ENCODE results near the gene IFNGR2. TPM values are rescaled to one million over a fixed set of nuclear protein-coding genes. Genes with fewer than 3 reads are reported as not detected.
A peak's percentile ranks its signal among the peaks of the same experiment; 100 is the strongest.

Gene IFNGR2
- total RNA-seq, 2 donors from 2014 or later = 53.7 to 128 TPM

DNA sequence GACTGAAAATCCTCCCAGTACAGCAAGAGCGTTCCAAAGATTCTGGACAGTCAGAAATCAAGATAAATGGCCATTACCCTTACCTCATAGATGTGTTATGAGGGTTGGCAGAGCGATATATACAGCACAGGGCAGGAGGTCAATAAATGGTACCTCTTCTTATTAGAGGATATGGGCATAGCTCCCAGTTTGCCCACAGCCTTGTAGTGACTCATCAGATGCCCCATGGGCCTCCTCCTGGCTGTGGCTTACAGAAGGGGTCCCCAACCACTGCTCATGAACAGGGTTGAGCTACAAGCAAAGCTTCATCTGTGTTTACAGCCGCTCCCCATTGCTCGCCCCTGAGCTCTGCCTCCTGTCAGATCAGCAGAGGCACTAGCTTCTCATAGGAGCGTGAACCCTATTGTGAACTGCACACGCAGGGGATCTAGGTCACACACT is 7.3 kb upstream of the IFNGR2 start:
- no peaks in the 10 kb centered on the region for H3K9me3 ChIP-seq
- H3K4me1 ChIP-seq = no peaks in the 10 kb centered on the region
- DNase-seq = no peak
- H3K27me3 ChIP-seq = no peaks in the 10 kb centered on the region
- intact Hi-C loops (cut with DNase I) = no loop called here
- no peaks in the 10 kb centered on the region for H3K36me3 ChIP-seq
- TF ChIP-seq, protein P1, sequence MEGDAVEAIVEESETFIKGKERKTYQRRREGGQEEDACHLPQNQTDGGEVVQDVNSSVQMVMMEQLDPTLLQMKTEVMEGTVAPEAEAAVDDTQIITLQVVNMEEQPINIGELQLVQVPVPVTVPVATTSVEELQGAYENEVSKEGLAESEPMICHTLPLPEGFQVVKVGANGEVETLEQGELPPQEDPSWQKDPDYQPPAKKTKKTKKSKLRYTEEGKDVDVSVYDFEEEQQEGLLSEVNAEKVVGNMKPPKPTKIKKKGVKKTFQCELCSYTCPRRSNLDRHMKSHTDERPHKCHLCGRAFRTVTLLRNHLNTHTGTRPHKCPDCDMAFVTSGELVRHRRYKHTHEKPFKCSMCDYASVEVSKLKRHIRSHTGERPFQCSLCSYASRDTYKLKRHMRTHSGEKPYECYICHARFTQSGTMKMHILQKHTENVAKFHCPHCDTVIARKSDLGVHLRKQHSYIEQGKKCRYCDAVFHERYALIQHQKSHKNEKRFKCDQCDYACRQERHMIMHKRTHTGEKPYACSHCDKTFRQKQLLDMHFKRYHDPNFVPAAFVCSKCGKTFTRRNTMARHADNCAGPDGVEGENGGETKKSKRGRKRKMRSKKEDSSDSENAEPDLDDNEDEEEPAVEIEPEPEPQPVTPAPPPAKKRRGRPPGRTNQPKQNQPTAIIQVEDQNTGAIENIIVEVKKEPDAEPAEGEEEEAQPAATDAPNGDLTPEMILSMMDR (IDR thresholded peaks at IDR 0.05) = no peak
- H3K4me3 ChIP-seq = no peak overlapping the region
- no peak overlapping the region for H3K9ac ChIP-seq (ENCODE audit: low read depth in 2 of 2, low read length in 2 of 2)
- no peak overlapping the region for H3K27ac ChIP-seq

DNA sequence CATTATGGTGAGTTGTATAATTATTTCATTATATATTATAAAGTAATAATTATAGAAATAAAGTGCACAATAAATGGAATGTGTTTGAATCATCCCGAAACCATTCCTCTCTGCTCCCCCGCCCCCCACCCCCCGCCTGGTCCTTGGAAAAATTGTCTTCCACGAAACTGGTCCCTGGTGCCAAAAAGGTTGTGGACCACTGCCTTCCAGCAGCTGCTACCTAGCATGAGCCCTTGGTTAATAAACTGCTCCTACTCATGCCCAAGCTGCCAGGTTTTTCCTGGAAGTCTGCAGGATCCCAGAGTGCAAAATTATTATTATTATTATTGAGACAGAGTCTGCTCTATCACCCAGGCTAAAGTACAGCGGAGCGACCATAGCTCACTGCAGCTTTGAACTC is 6.8 kb upstream of the IFNGR2 start:
- Histone ChIP-seq H3K4me3 (no peak overlapping the region), H3K36me3 (no peaks in the 10 kb centered on the region), H3K27ac (no peak overlapping the region), H3K9ac (ENCODE audit: low read depth in 2 of 2, low read length in 2 of 2) (no peak overlapping the region), H3K27me3 (no peaks in the 10 kb centered on the region), H3K4me1 (no peaks in the 10 kb centered on the region), H3K9me3 (no peaks in the 10 kb centered on the region)
- TF ChIP-seq, protein P1 (IDR thresholded peaks at IDR 0.05) = no peak
- intact Hi-C loops (cut with DNase I) = no loop called here
- no peak for DNase-seq

DNA sequence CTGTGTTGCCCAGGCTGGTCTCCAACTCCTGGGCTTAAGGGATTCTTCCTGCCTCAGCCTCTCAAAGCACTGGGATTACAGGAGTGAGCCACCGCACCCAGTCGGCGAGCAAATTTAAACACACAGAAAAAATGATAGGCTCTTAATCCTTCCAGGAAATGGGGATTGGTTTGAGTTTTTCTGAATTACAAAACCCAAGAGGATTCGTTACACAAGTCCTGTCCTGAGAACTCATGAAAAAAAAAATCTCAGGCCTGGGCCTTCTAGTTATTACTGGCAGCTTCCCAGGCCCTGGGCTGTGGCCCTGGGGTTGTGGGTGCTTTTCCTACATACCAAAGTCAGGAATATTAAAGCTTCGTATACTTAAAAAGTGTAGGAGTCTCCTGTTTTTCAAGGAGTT is 6.3 kb upstream of the IFNGR2 start:
- H3K4me3 ChIP-seq = no peak overlapping the region
- no peaks in the 10 kb centered on the region for H3K27me3 ChIP-seq
- H3K9ac ChIP-seq (ENCODE audit: low read depth in 2 of 2, low read length in 2 of 2) = no peak overlapping the region
- H3K4me1 ChIP-seq = no peaks in the 10 kb centered on the region
- H3K27ac ChIP-seq = no peak overlapping the region
- TF ChIP-seq, protein P1 (IDR thresholded peaks at IDR 0.05) = no peak
- intact Hi-C loops (cut with DNase I) = no loop called here
- DNase-seq = no peak
- H3K36me3 ChIP-seq = no peaks in the 10 kb centered on the region
- no peaks in the 10 kb centered on the region for H3K9me3 ChIP-seq

DNA sequence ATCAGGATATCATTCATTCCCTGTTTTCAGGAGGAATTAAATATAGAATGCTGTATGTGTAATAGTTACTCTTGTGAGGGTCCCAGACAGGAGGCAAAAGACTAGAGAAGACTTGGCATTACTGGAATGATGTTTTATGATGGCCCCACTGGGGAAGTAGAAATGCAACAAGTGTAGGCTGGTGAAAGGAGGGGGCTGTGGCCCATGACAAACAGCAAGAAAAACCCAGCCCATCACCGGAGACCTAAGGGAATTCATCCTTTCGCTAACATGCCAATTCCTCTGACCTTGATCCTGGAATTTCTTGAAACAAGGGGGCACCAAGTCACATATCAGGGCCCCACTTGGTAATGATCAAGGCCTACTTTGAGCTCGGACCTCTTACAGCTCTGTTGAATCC is 5.5 kb upstream of the IFNGR2 start:
- intact Hi-C loops (cut with DNase I) = no loop called here
- no peaks in the 10 kb centered on the region for H3K4me1 ChIP-seq

DNA sequence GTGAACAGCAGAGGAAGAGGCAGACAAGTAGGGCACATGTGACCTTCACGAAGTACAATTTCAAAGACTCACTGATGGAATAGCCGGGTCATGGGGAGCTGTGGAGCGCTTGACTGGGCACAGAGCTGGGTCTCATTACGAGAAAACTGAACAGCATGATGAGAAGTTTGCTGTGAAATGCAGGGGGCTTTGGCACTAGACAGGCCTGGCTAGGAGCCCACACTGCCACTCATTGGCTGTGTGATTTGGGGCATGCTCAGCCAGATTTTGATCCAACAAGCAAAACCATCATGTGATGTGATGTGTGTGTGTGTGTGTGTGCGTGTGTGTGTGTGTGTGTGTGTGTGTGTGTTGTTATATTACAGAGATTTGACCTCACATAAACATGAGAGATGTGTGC is 4.9 kb upstream of the IFNGR2 start:
- no peak overlapping the region for H3K9ac ChIP-seq (ENCODE audit: low read depth in 2 of 2, low read length in 2 of 2)
- no peaks in the 10 kb centered on the region for H3K4me1 ChIP-seq
- no peaks in the 10 kb centered on the region for H3K9me3 ChIP-seq
- H3K4me3 ChIP-seq = no peak overlapping the region
- H3K27me3 ChIP-seq = no peaks in the 10 kb centered on the region
- intact Hi-C loops (cut with DNase I) = no loop called here
- TF ChIP-seq, protein P1 (IDR thresholded peaks at IDR 0.05) = no peak
- H3K27ac ChIP-seq = no peak overlapping the region
- DNase-seq = no peak
- no peaks in the 10 kb centered on the region for H3K36me3 ChIP-seq

More for the DNA sequence above, 5.5 kb upstream of the IFNGR2 start:
- no peak overlapping the region for H3K9ac ChIP-seq (ENCODE audit: low read depth in 2 of 2, low read length in 2 of 2)
- H3K27me3 ChIP-seq = no peaks in the 10 kb centered on the region
- H3K36me3 ChIP-seq = no peaks in the 10 kb centered on the region
- no peak overlapping the region for H3K27ac ChIP-seq
- no peak for DNase-seq
- TF ChIP-seq, protein P1 (IDR thresholded peaks at IDR 0.05) = no peak
- no peak overlapping the region for H3K4me3 ChIP-seq
- H3K9me3 ChIP-seq = no peaks in the 10 kb centered on the region

DNA sequence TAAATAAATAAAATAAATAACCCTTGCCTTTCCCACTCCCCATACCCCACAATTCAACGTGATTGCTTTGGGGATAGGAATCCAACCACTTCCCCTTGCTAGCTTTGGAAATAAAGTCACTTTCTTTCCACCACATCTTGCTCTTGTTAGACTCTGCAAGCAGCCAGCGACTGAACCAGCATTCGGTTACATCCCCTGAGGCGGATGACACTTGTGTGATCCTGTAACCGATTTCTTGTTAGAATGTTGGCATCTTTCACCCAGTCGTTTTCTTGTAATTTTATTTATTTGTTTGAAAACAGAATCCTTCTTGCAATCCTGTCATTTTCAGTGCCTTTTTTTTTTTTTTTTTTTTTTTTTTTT is 1.6 kb upstream of the IFNGR2 start:
- intact Hi-C loops (cut with DNase I) = no loop called here
- TF ChIP-seq, protein P1 (IDR thresholded peaks at IDR 0.05) = no peak
- DNase-seq = no peak
- H3K27me3 ChIP-seq = no peaks in the 10 kb centered on the region
- H3K9ac ChIP-seq (ENCODE audit: low read depth in 2 of 2, low read length in 2 of 2) = no peak overlapping the region
- peak overlapping the region; percentile 85 for H3K27ac ChIP-seq
- no peaks in the 10 kb centered on the region for H3K9me3 ChIP-seq
- no peaks in the 10 kb centered on the region for H3K36me3 ChIP-seq
- H3K4me1 ChIP-seq = peaks cover 9% of the 10 kb centered on the region
- H3K4me3 ChIP-seq = no peak overlapping the region
